Astrocyte (in vitro differentiated cells and primary cell): Measurements from ENCODE around the gene TSEN54.

Experiments
- EZH2 ChIP-seq: IDR thresholded peaks from 2 replicates; pipeline ENCODE4 v1.6.1; 2012; ENCODE audit warnings: mild to moderate bottlenecking, low read length, inconsistent platforms; ENCODE audit not compliant: insufficient read depth
- TF ChIP-seq, protein P1 (sequence below): IDR thresholded peaks from 2 replicates; pipeline ENCODE4 v1.5.1; 2011; ENCODE audit warnings: low read depth, mild to moderate bottlenecking, inconsistent platforms, low read length, moderate library complexity; ENCODE audit not compliant: insufficient read depth

DNA sequence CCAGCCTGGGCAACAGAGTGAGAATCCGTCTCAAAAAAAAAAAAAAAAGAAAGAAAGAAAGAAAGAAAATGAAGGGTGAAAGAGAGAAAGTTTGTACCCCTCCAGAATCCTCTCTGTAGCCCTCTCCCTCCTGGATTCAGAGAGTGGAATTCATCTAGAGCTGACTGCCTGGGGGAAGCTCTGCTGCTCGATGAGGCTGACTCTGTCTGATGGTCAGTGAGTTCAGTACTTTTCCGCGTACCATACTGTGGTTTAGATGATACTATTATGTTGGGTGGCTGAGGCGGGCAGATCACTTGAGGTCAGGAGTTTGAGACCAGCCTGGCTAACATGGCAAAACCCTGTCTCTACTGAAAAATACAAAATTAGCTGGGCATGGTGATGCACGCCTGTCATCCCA is 45.1 kb upstream of the TSEN54 start:
- TF ChIP-seq, protein P1, sequence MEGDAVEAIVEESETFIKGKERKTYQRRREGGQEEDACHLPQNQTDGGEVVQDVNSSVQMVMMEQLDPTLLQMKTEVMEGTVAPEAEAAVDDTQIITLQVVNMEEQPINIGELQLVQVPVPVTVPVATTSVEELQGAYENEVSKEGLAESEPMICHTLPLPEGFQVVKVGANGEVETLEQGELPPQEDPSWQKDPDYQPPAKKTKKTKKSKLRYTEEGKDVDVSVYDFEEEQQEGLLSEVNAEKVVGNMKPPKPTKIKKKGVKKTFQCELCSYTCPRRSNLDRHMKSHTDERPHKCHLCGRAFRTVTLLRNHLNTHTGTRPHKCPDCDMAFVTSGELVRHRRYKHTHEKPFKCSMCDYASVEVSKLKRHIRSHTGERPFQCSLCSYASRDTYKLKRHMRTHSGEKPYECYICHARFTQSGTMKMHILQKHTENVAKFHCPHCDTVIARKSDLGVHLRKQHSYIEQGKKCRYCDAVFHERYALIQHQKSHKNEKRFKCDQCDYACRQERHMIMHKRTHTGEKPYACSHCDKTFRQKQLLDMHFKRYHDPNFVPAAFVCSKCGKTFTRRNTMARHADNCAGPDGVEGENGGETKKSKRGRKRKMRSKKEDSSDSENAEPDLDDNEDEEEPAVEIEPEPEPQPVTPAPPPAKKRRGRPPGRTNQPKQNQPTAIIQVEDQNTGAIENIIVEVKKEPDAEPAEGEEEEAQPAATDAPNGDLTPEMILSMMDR: no peak
- TF ChIP-seq EZH2: no peak
